SU-DHL-6 (cell line): ENCODE measurements around the gene SIRPB1.

Source experiments
- H2AFZ ChIP-seq: fragments of 200-600 bp; sonication (generic); 2 replicates; pipeline ENCODE4 v1.6.1; 2014; ENCODE audit warnings: low read depth, mild to moderate bottlenecking, moderate library complexity, mixed read lengths, antibody characterized with exemption, low read length; ENCODE audit not compliant: severe bottlenecking
- H3F3A ChIP-seq: fragments of 200-600 bp; shearing (Covaris generic); 2 replicates; pipeline ENCODE4 v1.6.0; 2016; ENCODE audit warnings: antibody characterized with exemption, mild to moderate bottlenecking; ENCODE audit not compliant: insufficient read depth
- H3K27ac ChIP-seq: fragments of 200-600 bp; sonication (generic); 2 replicates; pipeline ENCODE4 v1.5.1; 2016; ENCODE audit warnings: low read depth, mild to moderate bottlenecking, low read length, moderate library complexity, mixed read lengths
- H3K27me3 ChIP-seq: fragments of 200-600 bp; sonication (generic), shearing (Covaris generic); 2 replicates; pipeline ENCODE4 v1.6.0; 2014; ENCODE audit warnings: mild to moderate bottlenecking, low read length
- H3K36me3 ChIP-seq: fragments of 200-600 bp; sonication (generic); 2 replicates; pipeline ENCODE4 v1.6.1; 2014; ENCODE audit warnings: mild to moderate bottlenecking, low read length, mixed read lengths
- H3K4me2 ChIP-seq: fragments of 300-600, 200-600 bp; shearing (Covaris generic), sonication (generic); 2 replicates; pipeline ENCODE4 v1.6.0; 2014; ENCODE audit warnings: low read length, low read depth, mild to moderate bottlenecking; ENCODE audit not compliant: poor library complexity, severe bottlenecking
- H3K4me3 ChIP-seq: fragments of 200-600 bp; sonication (generic); 2 replicates; pipeline ENCODE4 v1.5.1; 2014; ENCODE audit warnings: antibody characterized with exemption, low read length, mild to moderate bottlenecking, mixed read lengths; ENCODE audit not compliant: insufficient read depth, poor library complexity, severe bottlenecking
- H3K79me2 ChIP-seq: fragments of 200-600 bp; sonication (generic); 2 replicates; pipeline ENCODE4 v1.6.1; 2014; ENCODE audit warnings: mild to moderate bottlenecking, low read length, moderate library complexity; ENCODE audit not compliant: insufficient read depth
- H3K9ac ChIP-seq: fragments of 200-600 bp; sonication (generic); 2 replicates; pipeline ENCODE4 v1.7.0; 2014; ENCODE audit warnings: mild to moderate bottlenecking, low read length
- H3K9me2 ChIP-seq: fragments of 200-600 bp; sonication (generic); replicated peaks from 2 replicates; pipeline ENCODE4 v1.6.1; 2014; ENCODE audit warnings: low read length; ENCODE audit not compliant: insufficient read depth
- H3K9me3 ChIP-seq: fragments of 200-600 bp; sonication (generic); 2 replicates; pipeline ENCODE4 v1.6.1; 2014; ENCODE audit warnings: low read length, mixed read lengths; ENCODE audit not compliant: insufficient read depth
- H4K20me1 ChIP-seq: fragments of 200-600 bp; sonication (generic); 2 replicates; pipeline ENCODE4 v1.6.1; 2014; ENCODE audit warnings: low read depth, mild to moderate bottlenecking, antibody characterized with exemption, low read length, moderate library complexity, mixed read lengths
- EZH2phosphoT487 ChIP-seq: fragments of 200-600 bp; sonication (generic), shearing (Covaris generic); conservative IDR thresholded peaks from 2 replicates; pipeline ENCODE4 v1.6.1; 2018; ENCODE audit warnings: mild to moderate bottlenecking, antibody characterized with exemption, low read length, moderate library complexity, mixed read lengths
- TF ChIP-seq, protein P1 (sequence below): fragments of 200-600 bp; sonication (generic); IDR thresholded peaks from one replicate; pipeline ENCODE4 v1.5.1; 2017; ENCODE audit warnings: antibody characterized with exemption, mild to moderate bottlenecking, low read length, moderate library complexity; ENCODE audit not compliant: insufficient read depth, poor library complexity, severe bottlenecking

SIRPB1 gene

DNA sequence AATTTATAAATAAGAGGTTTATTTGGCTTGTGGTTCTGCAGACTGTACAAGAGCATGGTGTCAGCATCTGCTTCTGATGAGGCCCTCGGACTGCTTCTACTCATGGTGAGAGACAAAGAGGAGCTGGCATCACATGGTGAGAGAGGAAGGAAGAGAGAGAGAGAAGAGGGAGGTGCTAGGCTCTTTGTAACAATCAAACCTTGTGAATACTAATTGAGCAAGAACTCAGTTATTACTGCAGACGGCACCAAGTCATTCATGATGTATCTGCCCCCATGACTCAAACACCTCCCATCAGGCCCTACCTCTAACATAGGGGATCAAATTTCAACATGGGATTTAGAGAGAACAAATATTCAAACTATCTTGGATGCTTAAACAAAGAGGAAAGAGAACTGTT lies 44.1 kb upstream of the SIRPB1 start:
- Histone ChIP-seq H3F3A (no peaks in the 10 kb centered on the region), H3K4me2 (no peak overlapping the region), H3K79me2 (no peaks in the 10 kb centered on the region), H3K9me2 (no peaks in the 10 kb centered on the region), H3K9ac (no peak overlapping the region), H3K36me3 (no peaks in the 10 kb centered on the region), H3K9me3 (no peaks in the 10 kb centered on the region), H3K4me3 (no peak overlapping the region), H3K27ac (no peak overlapping the region), H3K27me3 (no peaks in the 10 kb centered on the region), H2AFZ (no peak overlapping the region), H4K20me1 (no peaks in the 10 kb centered on the region)
- TF ChIP-seq, protein P1, sequence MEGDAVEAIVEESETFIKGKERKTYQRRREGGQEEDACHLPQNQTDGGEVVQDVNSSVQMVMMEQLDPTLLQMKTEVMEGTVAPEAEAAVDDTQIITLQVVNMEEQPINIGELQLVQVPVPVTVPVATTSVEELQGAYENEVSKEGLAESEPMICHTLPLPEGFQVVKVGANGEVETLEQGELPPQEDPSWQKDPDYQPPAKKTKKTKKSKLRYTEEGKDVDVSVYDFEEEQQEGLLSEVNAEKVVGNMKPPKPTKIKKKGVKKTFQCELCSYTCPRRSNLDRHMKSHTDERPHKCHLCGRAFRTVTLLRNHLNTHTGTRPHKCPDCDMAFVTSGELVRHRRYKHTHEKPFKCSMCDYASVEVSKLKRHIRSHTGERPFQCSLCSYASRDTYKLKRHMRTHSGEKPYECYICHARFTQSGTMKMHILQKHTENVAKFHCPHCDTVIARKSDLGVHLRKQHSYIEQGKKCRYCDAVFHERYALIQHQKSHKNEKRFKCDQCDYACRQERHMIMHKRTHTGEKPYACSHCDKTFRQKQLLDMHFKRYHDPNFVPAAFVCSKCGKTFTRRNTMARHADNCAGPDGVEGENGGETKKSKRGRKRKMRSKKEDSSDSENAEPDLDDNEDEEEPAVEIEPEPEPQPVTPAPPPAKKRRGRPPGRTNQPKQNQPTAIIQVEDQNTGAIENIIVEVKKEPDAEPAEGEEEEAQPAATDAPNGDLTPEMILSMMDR = no peak
- no peak for TF ChIP-seq EZH2phosphoT487

DNA sequence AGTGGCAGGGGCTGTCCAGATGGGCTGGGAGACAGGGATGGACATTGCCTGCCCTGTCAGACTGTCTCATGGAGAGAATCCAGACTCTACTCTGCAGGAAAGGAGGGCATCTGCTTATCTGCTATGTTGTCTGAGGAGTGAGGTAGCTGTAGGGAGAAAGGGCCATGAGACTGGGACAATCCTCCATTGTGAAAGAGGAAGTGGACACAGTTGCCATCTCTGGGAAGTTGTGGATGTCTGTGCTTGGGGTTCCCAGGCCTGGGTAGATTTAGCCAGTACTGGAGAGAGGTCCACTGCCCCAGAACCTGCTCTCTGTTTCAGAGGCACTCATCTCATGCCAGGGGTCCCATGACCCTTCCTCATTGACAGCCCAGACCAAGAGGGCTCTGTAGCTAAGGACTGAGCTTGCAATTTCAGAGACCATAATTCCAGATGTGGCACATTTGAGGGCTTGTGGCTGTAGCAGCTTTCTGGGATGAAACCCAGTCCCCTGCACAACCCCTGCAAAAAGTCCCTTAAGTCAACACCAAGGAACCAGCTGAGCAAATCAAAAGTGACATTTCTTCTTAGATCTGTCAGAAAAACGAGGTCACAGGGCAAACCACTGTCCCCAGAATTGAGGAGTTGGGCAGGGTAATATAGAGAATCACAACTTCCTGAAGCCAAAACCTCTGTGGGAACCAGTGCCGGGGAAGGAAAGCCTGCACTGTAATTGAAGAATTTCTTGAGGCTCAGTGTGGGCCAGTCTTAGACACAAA lies 41.9 kb upstream of the SIRPB1 start:
- no peaks in the 10 kb centered on the region for H3K36me3 ChIP-seq
- TF ChIP-seq EZH2phosphoT487 = no peak
- TF ChIP-seq, protein P1 = no peak
- no peak overlapping the region for H2AFZ ChIP-seq
- H3F3A ChIP-seq = no peaks in the 10 kb centered on the region
- no peaks in the 10 kb centered on the region for H3K9me2 ChIP-seq
- no peaks in the 10 kb centered on the region for H3K27me3 ChIP-seq
- H4K20me1 ChIP-seq = no peaks in the 10 kb centered on the region
- no peak overlapping the region for H3K4me2 ChIP-seq
- no peaks in the 10 kb centered on the region for H3K79me2 ChIP-seq
- H3K27ac ChIP-seq = no peak overlapping the region
- no peak overlapping the region for H3K4me3 ChIP-seq
- H3K9me3 ChIP-seq = no peaks in the 10 kb centered on the region
- H3K9ac ChIP-seq = no peak overlapping the region

- Histone ChIP-seq H3K27ac (no peak overlapping the region), H3K36me3 (no peaks in the 10 kb centered on the region), H3K9me2 (no peaks in the 10 kb centered on the region), H2AFZ (no peak overlapping the region), H3K4me2 (no peak overlapping the region), H3K9ac (no peak overlapping the region), H3K4me3 (no peak overlapping the region), H3K27me3 (no peaks in the 10 kb centered on the region), H4K20me1 (no peaks in the 10 kb centered on the region), H3K79me2 (no peaks in the 10 kb centered on the region), H3F3A (no peaks in the 10 kb centered on the region), H3K9me3 (no peaks in the 10 kb centered on the region)
- TF ChIP-seq EZH2phosphoT487 = no peak
- TF ChIP-seq, protein P1 = no peak
These were observed 40.4 kb upstream of the SIRPB1 start for GRCh38 chr20:1660246-1660645.
